Neural progenitor cell (in vitro differentiated cells): ENCODE measurements around the gene GALNT2.

Experiments used
- CTCF ChIP-seq: fragments of 200-600 bp; sonication (generic); IDR thresholded peaks from 2 replicates; pipeline ENCODE4 v1.5.1; 2017; ENCODE audit warnings: antibody characterized with exemption, mild to moderate bottlenecking
- EZH2 ChIP-seq: fragments of 200-600 bp; sonication (generic); IDR thresholded peaks from 2 replicates; pipeline ENCODE4 v1.6.1; 2017; ENCODE audit warnings: antibody characterized with exemption, mild to moderate bottlenecking, moderate library complexity

- TF ChIP-seq CTCF (no peak), EZH2 (no peak)
These were observed 254.3 kb downstream of the GALNT2 start for GRCh38 chr1:230321341-230321740.
